ENCODE data around the gene PLTP.

PLTP gene

DNA sequence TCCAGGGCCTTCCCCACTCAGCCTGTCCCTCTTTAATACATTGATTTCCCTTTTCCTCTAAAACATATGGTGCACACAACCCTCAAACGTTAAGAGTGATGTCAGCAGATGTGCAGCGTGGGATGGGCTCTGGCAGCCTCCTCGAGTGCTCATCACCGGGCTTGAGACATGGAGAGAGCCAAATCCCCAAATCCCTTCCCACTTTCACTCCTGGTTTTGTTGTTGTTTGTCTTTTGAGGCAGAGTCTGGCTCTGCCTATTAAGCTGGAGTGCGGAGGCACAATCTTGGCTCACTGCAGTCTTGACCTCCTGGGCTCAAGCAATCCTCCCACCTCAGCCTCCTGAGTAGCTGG is 5.8 kb upstream of the PLTP start:
- WGBS = 92% methylated on average over 5 of the region's 5 CpGs
- Histone ChIP-seq H3K9me3 (ENCODE audit: insufficient read depth, low read depth, low read length) (no peaks in the 10 kb centered on the region), H3K27ac (ENCODE audit: low read depth, low read length) (no peak overlapping the region), H3K9ac (ENCODE audit: low read depth, low read length) (no peak overlapping the region), H3K36me3 (ENCODE audit: insufficient read depth, low read length) (no peaks in the 10 kb centered on the region), H3K4me1 (ENCODE audit: insufficient read depth, low read length) (no peaks in the 10 kb centered on the region), H3K4me3 (ENCODE audit: low read length) (no peak overlapping the region), H3K27me3 (ENCODE audit: insufficient read depth, low read length) (no peaks in the 10 kb centered on the region)

DNA sequence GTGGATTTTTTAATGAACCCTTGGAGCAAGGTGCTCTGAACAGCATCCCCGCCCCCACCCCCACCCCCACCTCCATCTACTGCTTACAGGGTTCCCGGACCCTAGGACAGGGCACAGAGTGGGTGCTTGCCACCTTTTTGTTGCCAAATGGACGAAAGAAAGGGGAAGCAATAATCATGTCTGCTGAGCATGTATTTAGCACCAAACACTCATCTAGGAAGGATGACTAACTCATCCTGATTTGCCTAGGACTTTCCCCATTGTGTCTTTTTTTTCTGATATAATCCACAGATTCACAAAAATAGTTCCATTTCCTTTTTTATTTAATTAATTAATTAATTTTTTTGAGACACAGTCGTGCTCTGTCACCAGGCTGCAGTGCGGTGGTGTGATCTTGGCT is 1.2 kb upstream of the PLTP start:
- H3K27me3 ChIP-seq (ENCODE audit: insufficient read depth, low read length) = no peaks in the 10 kb centered on the region
- no peaks in the 10 kb centered on the region for H3K9me3 ChIP-seq (ENCODE audit: insufficient read depth, low read depth, low read length)
- H3K36me3 ChIP-seq (ENCODE audit: insufficient read depth, low read length) = peaks cover 14% of the 10 kb centered on the region
- H3K4me1 ChIP-seq (ENCODE audit: insufficient read depth, low read length) = peaks cover 4% of the 10 kb centered on the region; the same call in 1 of the 2 replicates
- H3K4me3 ChIP-seq (ENCODE audit: low read length) = no peak overlapping the region
- H3K27ac ChIP-seq (ENCODE audit: low read depth, low read length) = no peak overlapping the region
- H3K9ac ChIP-seq (ENCODE audit: low read depth, low read length) = no peak overlapping the region
- WGBS = 93% methylated on average over 4 of the region's 5 CpGs

DNA sequence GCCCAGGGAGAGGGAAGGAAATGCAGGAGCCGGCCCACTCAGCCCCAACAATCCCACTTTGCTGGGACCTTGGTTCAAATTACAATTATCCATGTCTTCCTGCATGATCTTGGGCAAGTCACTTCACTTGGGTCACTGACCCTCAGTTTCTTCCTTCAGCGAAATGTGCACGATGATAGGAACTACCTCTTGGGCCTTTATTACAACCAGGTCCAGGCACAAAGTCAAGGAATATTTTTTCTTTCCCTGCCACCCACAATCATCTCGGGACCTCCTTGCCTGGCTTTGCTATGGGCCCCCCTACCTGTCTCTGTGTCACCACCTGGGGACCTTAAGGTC is 358 bp upstream of the PLTP start:
- H3K27me3 ChIP-seq (ENCODE audit: insufficient read depth, low read length) = no peaks in the 10 kb centered on the region
- peak overlapping the region; percentile 78; the same call in 1 of the 2 replicates for H3K9ac ChIP-seq (ENCODE audit: low read depth, low read length)
- peaks cover 4% of the 10 kb centered on the region; the same call in 1 of the 2 replicates for H3K4me1 ChIP-seq (ENCODE audit: insufficient read depth, low read length)
- peak overlapping the region; percentile 74 for H3K4me3 ChIP-seq (ENCODE audit: low read length)
- whole genome bisulfite sequencing = 31% methylated on average over 4 of the region's 4 CpGs
- H3K27ac ChIP-seq (ENCODE audit: low read depth, low read length) = no peak overlapping the region
- no peaks in the 10 kb centered on the region for H3K9me3 ChIP-seq (ENCODE audit: insufficient read depth, low read depth, low read length)
- peaks cover 22% of the 10 kb centered on the region for H3K36me3 ChIP-seq (ENCODE audit: insufficient read depth, low read length)

DNA sequence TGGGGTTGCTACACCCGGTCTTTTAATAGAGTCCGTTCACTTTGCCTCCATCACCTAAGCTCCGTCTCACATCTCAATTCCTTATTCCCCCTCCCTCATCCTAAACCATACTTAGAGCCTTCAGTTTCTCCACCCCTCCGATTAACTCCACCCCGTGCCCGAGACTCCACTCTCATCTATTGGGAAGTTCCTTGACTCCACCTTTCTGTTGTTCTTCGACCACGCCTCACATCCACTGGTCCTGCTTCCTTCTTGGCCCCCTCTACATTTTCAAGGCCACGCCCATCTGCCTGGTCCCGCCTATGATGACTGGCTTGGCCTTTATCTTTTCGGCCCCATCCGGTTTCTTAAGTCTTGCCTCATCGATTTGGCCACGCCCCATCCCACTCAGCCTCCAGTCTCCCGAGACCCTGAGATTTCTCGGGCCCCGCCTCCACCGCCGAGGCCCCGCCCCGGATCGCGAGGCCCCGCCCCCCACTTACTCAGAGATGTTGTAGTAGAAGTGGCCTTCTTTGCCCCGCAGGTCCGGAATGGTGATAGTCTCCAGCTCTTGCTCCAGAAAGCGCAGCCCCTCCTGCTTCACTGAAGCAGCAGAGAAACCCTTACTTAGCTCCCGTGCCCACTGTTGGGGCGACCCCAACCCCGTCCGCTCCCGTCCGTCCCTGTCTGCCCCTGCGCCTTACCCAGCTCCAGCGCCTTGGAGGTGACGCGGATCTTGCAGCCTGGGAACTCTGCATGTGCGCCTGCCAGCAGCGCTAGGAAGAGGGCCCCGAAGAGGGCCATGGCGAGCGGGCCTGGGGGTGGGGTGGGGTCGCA is 1.1 kb downstream of the PLTP start:
- H3K4me3 ChIP-seq (ENCODE audit: low read length) = peak overlapping the region; percentile 74
- H3K9me3 ChIP-seq (ENCODE audit: insufficient read depth, low read depth, low read length) = no peaks in the 10 kb centered on the region
- peak overlapping the region; percentile 78 for H3K9ac ChIP-seq (ENCODE audit: low read depth, low read length)
- H3K27ac ChIP-seq (ENCODE audit: low read depth, low read length) = peak overlapping the region; percentile 68
- H3K36me3 ChIP-seq (ENCODE audit: insufficient read depth, low read length) = peaks cover 33% of the 10 kb centered on the region
- WGBS = 2% methylated on average over 43 of the region's 43 CpGs
- no peaks in the 10 kb centered on the region for H3K27me3 ChIP-seq (ENCODE audit: insufficient read depth, low read length)
- H3K4me1 ChIP-seq (ENCODE audit: insufficient read depth, low read length) = peaks cover 4% of the 10 kb centered on the region; the same call in 1 of the 2 replicates

- H3K27ac ChIP-seq (ENCODE audit: low read depth, low read length) = no peak overlapping the region
- no peak overlapping the region for H3K9ac ChIP-seq (ENCODE audit: low read depth, low read length)
- 90% methylated on average over 21 of the region's 22 CpGs for WGBS
- peaks cover 4% of the 10 kb centered on the region; the same call in 1 of the 2 replicates for H3K4me1 ChIP-seq (ENCODE audit: insufficient read depth, low read length)
- H3K36me3 ChIP-seq (ENCODE audit: insufficient read depth, low read length) = peaks cover 42% of the 10 kb centered on the region
- no peaks in the 10 kb centered on the region for H3K9me3 ChIP-seq (ENCODE audit: insufficient read depth, low read depth, low read length)
- peak overlapping the region; percentile 31 for H3K4me3 ChIP-seq (ENCODE audit: low read length)
- no peaks in the 10 kb centered on the region for H3K27me3 ChIP-seq (ENCODE audit: insufficient read depth, low read length)
These were observed 1.9 kb downstream of the PLTP start for GRCh38 chr20:45909817-45910669.

GRCh38 chr20:45909336-45909808 is 2.6 kb downstream of the PLTP start:
- Histone ChIP-seq H3K4me3 (ENCODE audit: low read length) (no peak overlapping the region), H3K9me3 (ENCODE audit: insufficient read depth, low read depth, low read length) (no peaks in the 10 kb centered on the region), H3K9ac (ENCODE audit: low read depth, low read length) (no peak overlapping the region), H3K27me3 (ENCODE audit: insufficient read depth, low read length) (no peaks in the 10 kb centered on the region), H3K27ac (ENCODE audit: low read depth, low read length) (no peak overlapping the region), H3K36me3 (ENCODE audit: insufficient read depth, low read length) (peaks cover 48% of the 10 kb centered on the region), H3K4me1 (ENCODE audit: insufficient read depth, low read length) (peaks cover 4% of the 10 kb centered on the region; the same call in 1 of the 2 replicates)
- 96% methylated on average over 12 of the region's 12 CpGs for WGBS

DNA sequence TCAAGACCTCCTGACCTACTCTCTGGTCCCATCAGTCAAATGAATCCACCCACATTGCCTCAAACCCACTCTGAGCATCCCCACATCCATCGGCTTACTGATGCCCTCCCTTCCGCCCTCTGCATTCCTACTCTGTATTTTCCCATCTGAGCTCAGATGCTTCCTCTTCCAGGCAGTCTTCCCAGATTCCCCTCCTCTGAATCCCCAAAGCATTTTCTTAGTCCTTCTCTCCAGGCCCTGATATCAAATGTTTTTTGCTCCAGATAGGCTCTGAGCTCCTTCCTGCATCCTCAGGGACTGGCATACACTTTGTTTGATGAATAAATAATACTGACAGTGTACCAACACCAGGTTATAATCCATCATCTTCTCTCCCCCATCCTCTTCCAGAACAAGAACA is 3.9 kb downstream of the PLTP start:
- no peak overlapping the region for H3K9ac ChIP-seq (ENCODE audit: low read depth, low read length)
- no peak overlapping the region for H3K4me3 ChIP-seq (ENCODE audit: low read length)
- no peaks in the 10 kb centered on the region for H3K27me3 ChIP-seq (ENCODE audit: insufficient read depth, low read length)
- WGBS = 90% methylated on average over 2 of the region's 2 CpGs
- H3K9me3 ChIP-seq (ENCODE audit: insufficient read depth, low read depth, low read length) = no peaks in the 10 kb centered on the region
- H3K36me3 ChIP-seq (ENCODE audit: insufficient read depth, low read length) = peaks cover 61% of the 10 kb centered on the region
- peaks cover 4% of the 10 kb centered on the region; the same call in 1 of the 2 replicates for H3K4me1 ChIP-seq (ENCODE audit: insufficient read depth, low read length)
- H3K27ac ChIP-seq (ENCODE audit: low read depth, low read length) = no peak overlapping the region

- WGBS = 96% methylated on average over 17 of the region's 17 CpGs
- no peaks in the 10 kb centered on the region for H3K27me3 ChIP-seq (ENCODE audit: insufficient read depth, low read length)
- no peaks in the 10 kb centered on the region for H3K9me3 ChIP-seq (ENCODE audit: insufficient read depth, low read depth, low read length)
- H3K36me3 ChIP-seq (ENCODE audit: insufficient read depth, low read length) = peaks cover 67% of the 10 kb centered on the region
- no peak overlapping the region for H3K9ac ChIP-seq (ENCODE audit: low read depth, low read length)
- H3K4me1 ChIP-seq (ENCODE audit: insufficient read depth, low read length) = peaks cover 2% of the 10 kb centered on the region; the same call in 1 of the 2 replicates
- no peak overlapping the region for H3K27ac ChIP-seq (ENCODE audit: low read depth, low read length)
- no peak overlapping the region for H3K4me3 ChIP-seq (ENCODE audit: low read length)
These were observed 4.6 kb downstream of the PLTP start for GRCh38 chr20:45907219-45907948.

- 87% methylated on average over 8 of the region's 8 CpGs for WGBS
- Histone ChIP-seq H3K9me3 (ENCODE audit: insufficient read depth, low read depth, low read length) (no peaks in the 10 kb centered on the region), H3K4me3 (ENCODE audit: low read length) (no peak overlapping the region), H3K9ac (ENCODE audit: low read depth, low read length) (no peak overlapping the region), H3K36me3 (ENCODE audit: insufficient read depth, low read length) (peaks cover 83% of the 10 kb centered on the region), H3K27ac (ENCODE audit: low read depth, low read length) (no peak overlapping the region), H3K4me1 (ENCODE audit: insufficient read depth, low read length) (no peaks in the 10 kb centered on the region), H3K27me3 (ENCODE audit: insufficient read depth, low read length) (no peaks in the 10 kb centered on the region)
These were observed 6.4 kb downstream of the PLTP start for GRCh38 chr20:45905505-45906079.

- Histone ChIP-seq H3K9ac (ENCODE audit: low read depth, low read length) (no peak overlapping the region), H3K27ac (ENCODE audit: low read depth, low read length) (no peak overlapping the region), H3K36me3 (ENCODE audit: insufficient read depth, low read length) (peaks cover 87% of the 10 kb centered on the region)
These were observed 7.1 kb downstream of the PLTP start for GRCh38 chr20:45904583-45905504.

More at GRCh38 chr20:45904583-45905504, 7.1 kb downstream of the PLTP start:
- H3K4me3 ChIP-seq (ENCODE audit: low read length) = no peak overlapping the region
- no peaks in the 10 kb centered on the region for H3K27me3 ChIP-seq (ENCODE audit: insufficient read depth, low read length)
- no peaks in the 10 kb centered on the region for H3K9me3 ChIP-seq (ENCODE audit: insufficient read depth, low read depth, low read length)
- WGBS = 88% methylated on average over 16 of the region's 16 CpGs
- H3K4me1 ChIP-seq (ENCODE audit: insufficient read depth, low read length) = no peaks in the 10 kb centered on the region
